Vagina (tissue), 2 donors: ENCODE results near the gene DDIAS.

Experiments
- POLR2AphosphoS5 ChIP-seq, 2 donors: sonication (generic); formaldehyde crosslinking; IDR thresholded peaks; one replicate each; pipeline ENCODE4 v1.9.0; 2017; ENCODE audit warnings: antibody characterized with exemption in 2 of 2, mild to moderate bottlenecking in 2 of 2, low read depth in 1 of 2; ENCODE audit not compliant: insufficient read depth in 1 of 2
- TF ChIP-seq, protein P1 (sequence below), 3 experiments: fragments of 450-650 bp in 2 of 3; fragments of 200-600 bp in 1 of 3; sonication (generic) in 1 of 3; IDR thresholded peaks; one replicate each; pipeline ENCODE4 v1.5.1; 2017 to 2019; ENCODE audit warnings: antibody characterized with exemption in 3 of 3, mild to moderate bottlenecking in 2 of 3, moderate library complexity in 2 of 3

DNA sequence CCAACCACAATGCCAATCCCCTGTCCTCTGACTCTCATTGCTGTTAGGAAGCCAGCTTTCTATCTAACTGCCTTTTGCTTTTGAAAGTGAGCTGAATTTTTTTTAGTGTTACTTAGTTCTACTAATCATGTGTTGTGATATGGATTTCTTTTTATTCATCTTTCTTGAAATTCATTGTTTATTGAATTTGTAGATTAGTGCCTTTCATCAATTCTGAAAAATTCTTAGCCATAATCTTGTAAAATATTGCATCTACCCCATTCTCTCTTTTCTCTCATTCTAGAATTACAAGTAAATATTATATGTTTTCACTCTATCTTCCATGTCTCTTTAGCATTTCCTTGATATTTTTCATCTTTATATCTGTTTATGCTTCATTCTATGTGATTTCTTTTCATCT is 47.8 kb downstream of the DDIAS start:
- TF ChIP-seq POLR2AphosphoS5 (IDR thresholded peaks at IDR 0.05; ENCODE audit: insufficient read depth in 1 of 2, low read depth in 1 of 2), result no peak
- TF ChIP-seq, protein P1, sequence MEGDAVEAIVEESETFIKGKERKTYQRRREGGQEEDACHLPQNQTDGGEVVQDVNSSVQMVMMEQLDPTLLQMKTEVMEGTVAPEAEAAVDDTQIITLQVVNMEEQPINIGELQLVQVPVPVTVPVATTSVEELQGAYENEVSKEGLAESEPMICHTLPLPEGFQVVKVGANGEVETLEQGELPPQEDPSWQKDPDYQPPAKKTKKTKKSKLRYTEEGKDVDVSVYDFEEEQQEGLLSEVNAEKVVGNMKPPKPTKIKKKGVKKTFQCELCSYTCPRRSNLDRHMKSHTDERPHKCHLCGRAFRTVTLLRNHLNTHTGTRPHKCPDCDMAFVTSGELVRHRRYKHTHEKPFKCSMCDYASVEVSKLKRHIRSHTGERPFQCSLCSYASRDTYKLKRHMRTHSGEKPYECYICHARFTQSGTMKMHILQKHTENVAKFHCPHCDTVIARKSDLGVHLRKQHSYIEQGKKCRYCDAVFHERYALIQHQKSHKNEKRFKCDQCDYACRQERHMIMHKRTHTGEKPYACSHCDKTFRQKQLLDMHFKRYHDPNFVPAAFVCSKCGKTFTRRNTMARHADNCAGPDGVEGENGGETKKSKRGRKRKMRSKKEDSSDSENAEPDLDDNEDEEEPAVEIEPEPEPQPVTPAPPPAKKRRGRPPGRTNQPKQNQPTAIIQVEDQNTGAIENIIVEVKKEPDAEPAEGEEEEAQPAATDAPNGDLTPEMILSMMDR (IDR thresholded peaks at IDR 0.05), result no peak
